ENCODE results near the gene MEN1.
A peak's percentile ranks its signal among the peaks of the same experiment; 100 is the strongest.

The MEN1 gene

GRCh38 chr11:64796047-64796756, 14.1 kb downstream of the MEN1 start:
- no peak overlapping the region for H3K4me3 Mint-ChIP-seq
- peaks cover 5% of the 10 kb centered on the region for H3K4me1 Mint-ChIP-seq (ENCODE audit: low read depth)
- H3K9me3 Mint-ChIP-seq: no peaks in the 10 kb centered on the region
- H3K27me3 Mint-ChIP-seq (ENCODE audit: low read depth): no peaks in the 10 kb centered on the region
- peaks cover 25% of the 10 kb centered on the region for H3K36me3 Mint-ChIP-seq (ENCODE audit: low read depth)
- H3K27ac Mint-ChIP-seq: no peak overlapping the region
- no peak for DNase-seq (ENCODE audit: low spot score)

- Mint-ChIP-seq H3K4me3 (no peak overlapping the region), H3K9me3 (no peaks in the 10 kb centered on the region), H3K4me1 (ENCODE audit: low read depth) (peaks cover 5% of the 10 kb centered on the region), H3K27ac (peak overlapping the region; percentile 43), H3K27me3 (ENCODE audit: low read depth) (no peaks in the 10 kb centered on the region), H3K36me3 (ENCODE audit: low read depth) (peaks cover 27% of the 10 kb centered on the region)
- no peak for DNase-seq (ENCODE audit: low spot score)
Measured at GRCh38 chr11:64794526-64794925, 15.8 kb downstream of the MEN1 start.

GRCh38 chr11:64793271-64794160, 16.8 kb downstream of the MEN1 start:
- Mint-ChIP-seq H3K27ac (peak overlapping the region; percentile 42), H3K9me3 (no peaks in the 10 kb centered on the region), H3K36me3 (ENCODE audit: low read depth) (peaks cover 22% of the 10 kb centered on the region), H3K27me3 (ENCODE audit: low read depth) (no peaks in the 10 kb centered on the region), H3K4me3 (no peak overlapping the region), H3K4me1 (ENCODE audit: low read depth) (peaks cover 5% of the 10 kb centered on the region)
- no peak for DNase-seq (ENCODE audit: low spot score)

GRCh38 chr11:64792482-64792881, 17.9 kb downstream of the MEN1 start:
- DNase-seq (ENCODE audit: low spot score): no peak
- H3K27me3 Mint-ChIP-seq (ENCODE audit: low read depth): no peaks in the 10 kb centered on the region
- no peak overlapping the region for H3K27ac Mint-ChIP-seq
- H3K36me3 Mint-ChIP-seq (ENCODE audit: low read depth): peaks cover 23% of the 10 kb centered on the region
- peaks cover 8% of the 10 kb centered on the region for H3K4me1 Mint-ChIP-seq (ENCODE audit: low read depth)
- H3K4me3 Mint-ChIP-seq: no peak overlapping the region
- no peaks in the 10 kb centered on the region for H3K9me3 Mint-ChIP-seq

GRCh38 chr11:64791781-64792291, 18.5 kb downstream of the MEN1 start:
- H3K4me3 Mint-ChIP-seq: no peak overlapping the region
- H3K27ac Mint-ChIP-seq: no peak overlapping the region
- peaks cover 23% of the 10 kb centered on the region for H3K36me3 Mint-ChIP-seq (ENCODE audit: low read depth)
- H3K9me3 Mint-ChIP-seq: no peaks in the 10 kb centered on the region
- no peak for DNase-seq (ENCODE audit: low spot score)
- no peaks in the 10 kb centered on the region for H3K27me3 Mint-ChIP-seq (ENCODE audit: low read depth)
- H3K4me1 Mint-ChIP-seq (ENCODE audit: low read depth): peaks cover 9% of the 10 kb centered on the region

GRCh38 chr11:64790205-64791095, 19.9 kb downstream of the MEN1 start:
- Mint-ChIP-seq H3K4me3 (no peak overlapping the region), H3K27ac (no peak overlapping the region)

GRCh38 chr11:64789331-64790204, 20.8 kb downstream of the MEN1 start:
- no peak overlapping the region for H3K4me3 Mint-ChIP-seq
- DNase-seq (ENCODE audit: low spot score): no peak
- H3K27me3 Mint-ChIP-seq (ENCODE audit: low read depth): no peaks in the 10 kb centered on the region
- no peak overlapping the region for H3K27ac Mint-ChIP-seq
- peaks cover 11% of the 10 kb centered on the region for H3K36me3 Mint-ChIP-seq (ENCODE audit: low read depth)
- H3K9me3 Mint-ChIP-seq: no peaks in the 10 kb centered on the region
- peaks cover 5% of the 10 kb centered on the region for H3K4me1 Mint-ChIP-seq (ENCODE audit: low read depth)

More at GRCh38 chr11:64790205-64791095, 19.9 kb downstream of the MEN1 start:
- H3K9me3 Mint-ChIP-seq: no peaks in the 10 kb centered on the region
- no peak for DNase-seq (ENCODE audit: low spot score)
- no peaks in the 10 kb centered on the region for H3K27me3 Mint-ChIP-seq (ENCODE audit: low read depth)
- peaks cover 15% of the 10 kb centered on the region for H3K36me3 Mint-ChIP-seq (ENCODE audit: low read depth)
- H3K4me1 Mint-ChIP-seq (ENCODE audit: low read depth): peaks cover 9% of the 10 kb centered on the region

GRCh38 chr11:64788321-64789215, 21.8 kb downstream of the MEN1 start:
- no peaks in the 10 kb centered on the region for H3K27me3 Mint-ChIP-seq (ENCODE audit: low read depth)
- H3K27ac Mint-ChIP-seq: no peak overlapping the region
- peaks cover 9% of the 10 kb centered on the region for H3K36me3 Mint-ChIP-seq (ENCODE audit: low read depth)
- H3K4me1 Mint-ChIP-seq (ENCODE audit: low read depth): peaks cover 4% of the 10 kb centered on the region
- no peaks in the 10 kb centered on the region for H3K9me3 Mint-ChIP-seq
- DNase-seq (ENCODE audit: low spot score): no peak
- H3K4me3 Mint-ChIP-seq: no peak overlapping the region

- no peaks in the 10 kb centered on the region for H3K27me3 Mint-ChIP-seq (ENCODE audit: low read depth)
Measured at GRCh38 chr11:64787526-64788320, 22.6 kb downstream of the MEN1 start.

GRCh38 chr11:64786308-64786707, 24.0 kb downstream of the MEN1 start:
- peaks cover 4% of the 10 kb centered on the region for H3K4me1 Mint-ChIP-seq (ENCODE audit: low read depth)
- DNase-seq (ENCODE audit: low spot score): no peak
- H3K9me3 Mint-ChIP-seq: no peaks in the 10 kb centered on the region
- no peaks in the 10 kb centered on the region for H3K27me3 Mint-ChIP-seq (ENCODE audit: low read depth)
- peaks cover 10% of the 10 kb centered on the region for H3K36me3 Mint-ChIP-seq (ENCODE audit: low read depth)
- H3K4me3 Mint-ChIP-seq: no peak overlapping the region
- no peak overlapping the region for H3K27ac Mint-ChIP-seq

More at GRCh38 chr11:64787526-64788320, 22.6 kb downstream of the MEN1 start:
- peak; percentile 35 for DNase-seq (ENCODE audit: low spot score)
- Mint-ChIP-seq H3K4me1 (ENCODE audit: low read depth) (peaks cover 4% of the 10 kb centered on the region), H3K36me3 (ENCODE audit: low read depth) (peaks cover 8% of the 10 kb centered on the region), H3K4me3 (no peak overlapping the region), H3K9me3 (no peaks in the 10 kb centered on the region), H3K27ac (peak overlapping the region; percentile 31)

- Mint-ChIP-seq H3K27ac (no peak overlapping the region), H3K4me1 (ENCODE audit: low read depth) (peaks cover 11% of the 10 kb centered on the region), H3K4me3 (no peak overlapping the region), H3K9me3 (no peaks in the 10 kb centered on the region), H3K27me3 (ENCODE audit: low read depth) (no peaks in the 10 kb centered on the region), H3K36me3 (ENCODE audit: low read depth) (peaks cover 6% of the 10 kb centered on the region)
- DNase-seq (ENCODE audit: low spot score): no peak
Measured at GRCh38 chr11:64784813-64785581, 25.4 kb downstream of the MEN1 start.

Data from T-helper 2 cell treated with Interferon-gamma antibody and Interleukin-4, amounts not matched to agents 5 μg/mL and 100 μg/mL, for 36 hours (primary cell).